GM12891 (cell line): ENCODE data around the gene TIPARP.
"Not testable (repeated sequence)": the region's sequence is repeated elsewhere in the genome, so short reads cannot be mapped to it uniquely, and the experiment has no call there.

Experiments used
- POLR2A ChIP-seq: IDR thresholded peaks from 2 replicates; pipeline ENCODE4 v1.6.1; 2011; ENCODE audit warnings: low read depth, low read length, control low read depth
- POLR2AphosphoS5 ChIP-seq: IDR thresholded peaks from 2 replicates; pipeline ENCODE4 v1.6.1; 2011; ENCODE audit warnings: low read depth, low read length, control low read depth
- POU2F2 ChIP-seq: IDR thresholded peaks from 2 replicates; pipeline ENCODE4 v1.6.1; 2011; ENCODE audit warnings: low read depth, mild to moderate bottlenecking, control low read depth, low read length, moderate library complexity
- TAF1 ChIP-seq: IDR thresholded peaks from 2 replicates; pipeline ENCODE4 v1.6.1; 2011; ENCODE audit warnings: low read depth, low read length, control low read depth

- not testable (repeated sequence) for TF ChIP-seq POLR2AphosphoS5, TAF1, POLR2A, POU2F2
Observed at GRCh38 chr3:156740581-156740980, 66.2 kb downstream of the TIPARP start.
